Kidney epithelial cell (primary cell): ENCODE results near the gene ENTR1. TPM values are rescaled to one million over a fixed set of nuclear protein-coding genes. Genes with fewer than 3 reads are reported as not detected.

Experiments used
- DNase-seq: peaks from one replicate; pipeline ENCODE4 v3.0.0-alpha.2; 2010; ENCODE audit warnings: low read depth
- H3K27me3 ChIP-seq: 2 replicates; pipeline ENCODE4 v1.6.0; 2011; ENCODE audit warnings: low read length; ENCODE audit not compliant: control insufficient read depth, insufficient read depth
- H3K36me3 ChIP-seq: 2 replicates; pipeline ENCODE4 v1.5.1; 2011; ENCODE audit warnings: low read length; ENCODE audit not compliant: control insufficient read depth, insufficient read depth
- H3K4me3 ChIP-seq: 2 replicates; pipeline ENCODE4 v1.5.1; 2011; ENCODE audit warnings: low read depth, mild to moderate bottlenecking, control low read depth, low read length
- CTCF ChIP-seq: IDR thresholded peaks from 2 replicates; pipeline ENCODE4 v1.5.1; 2011; ENCODE audit warnings: mild to moderate bottlenecking, moderate library complexity, low read length, control low read depth, inconsistent platforms; ENCODE audit not compliant: insufficient read depth, poor library complexity, severe bottlenecking
- total RNA-seq: library from RNA; depleted of rRNA; stranded (reverse); fragments of >200 nt; gene quantifications from 2 replicates; pipeline ENCODE4 v1.2.3, GENCODE V29; 2015

ENTR1 gene
- total RNA-seq, 1 donor from 2014 or later = 71.4 TPM

DNA sequence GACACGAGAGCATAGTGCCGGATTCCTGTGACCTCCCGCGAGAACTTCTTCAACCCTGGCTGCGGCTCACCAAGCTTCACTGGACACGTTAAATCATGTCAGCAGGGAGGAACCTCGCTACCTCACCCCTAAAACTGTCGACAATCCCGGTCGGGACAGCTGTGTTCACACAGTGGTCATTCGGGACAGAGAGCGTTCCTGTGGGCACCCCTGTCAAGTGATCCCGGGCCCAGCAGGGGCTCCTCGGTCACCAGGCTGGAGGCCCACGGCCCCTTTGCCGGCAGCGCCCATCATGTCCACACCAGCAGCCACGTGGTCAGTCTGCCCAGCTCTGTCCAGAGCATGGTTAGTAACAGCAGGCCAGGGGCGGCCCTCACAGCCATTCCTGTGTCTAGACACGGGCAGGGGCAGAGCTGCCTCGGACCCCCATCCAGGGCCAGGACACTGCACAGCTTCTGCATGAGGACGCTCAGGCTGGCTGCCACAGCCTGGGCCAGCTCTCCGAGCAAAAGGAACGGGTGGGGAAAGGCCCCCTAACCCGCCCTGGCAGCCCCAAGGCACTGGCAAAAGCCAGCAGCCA, 25.7 kb upstream of the ENTR1 start:
- no peak for TF ChIP-seq CTCF
- peaks cover 3% of the 10 kb centered on the region for H3K36me3 ChIP-seq
- H3K27me3 ChIP-seq = no peaks in the 10 kb centered on the region
- no peak for DNase-seq
- H3K4me3 ChIP-seq = no peak overlapping the region

DNA sequence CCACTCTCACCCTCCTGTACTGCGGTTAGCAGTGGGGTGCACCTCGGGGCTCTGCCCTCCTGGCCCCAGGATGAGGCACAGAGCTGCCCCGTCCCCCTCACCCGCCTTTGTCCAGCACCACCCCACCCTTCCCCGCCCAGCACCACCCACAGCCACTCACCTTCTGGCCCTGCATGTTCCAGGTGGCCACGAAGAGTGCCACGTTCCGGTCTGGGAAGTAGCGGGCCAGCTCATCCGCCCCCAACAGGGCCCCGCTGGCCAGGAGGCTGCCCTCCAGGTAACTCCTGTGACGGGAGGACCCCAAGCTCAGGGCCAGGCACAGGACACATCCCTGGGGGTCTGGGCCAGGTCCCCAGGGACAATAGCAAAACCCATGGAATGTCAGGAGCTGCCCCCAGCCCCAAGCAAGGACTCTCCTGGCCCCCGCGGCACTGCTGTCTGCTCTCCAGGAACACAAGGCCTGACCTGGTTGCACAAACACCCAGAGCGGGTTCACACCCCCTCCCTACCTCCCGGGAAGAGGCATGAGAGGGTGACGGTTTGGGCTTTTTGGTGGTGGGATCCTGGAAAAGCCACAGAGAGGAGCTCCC, 24.3 kb upstream of the ENTR1 start:
- Histone ChIP-seq H3K27me3 (no peaks in the 10 kb centered on the region), H3K4me3 (no peak overlapping the region), H3K36me3 (no peaks in the 10 kb centered on the region)
- no peak for DNase-seq
- no peak for TF ChIP-seq CTCF

DNA sequence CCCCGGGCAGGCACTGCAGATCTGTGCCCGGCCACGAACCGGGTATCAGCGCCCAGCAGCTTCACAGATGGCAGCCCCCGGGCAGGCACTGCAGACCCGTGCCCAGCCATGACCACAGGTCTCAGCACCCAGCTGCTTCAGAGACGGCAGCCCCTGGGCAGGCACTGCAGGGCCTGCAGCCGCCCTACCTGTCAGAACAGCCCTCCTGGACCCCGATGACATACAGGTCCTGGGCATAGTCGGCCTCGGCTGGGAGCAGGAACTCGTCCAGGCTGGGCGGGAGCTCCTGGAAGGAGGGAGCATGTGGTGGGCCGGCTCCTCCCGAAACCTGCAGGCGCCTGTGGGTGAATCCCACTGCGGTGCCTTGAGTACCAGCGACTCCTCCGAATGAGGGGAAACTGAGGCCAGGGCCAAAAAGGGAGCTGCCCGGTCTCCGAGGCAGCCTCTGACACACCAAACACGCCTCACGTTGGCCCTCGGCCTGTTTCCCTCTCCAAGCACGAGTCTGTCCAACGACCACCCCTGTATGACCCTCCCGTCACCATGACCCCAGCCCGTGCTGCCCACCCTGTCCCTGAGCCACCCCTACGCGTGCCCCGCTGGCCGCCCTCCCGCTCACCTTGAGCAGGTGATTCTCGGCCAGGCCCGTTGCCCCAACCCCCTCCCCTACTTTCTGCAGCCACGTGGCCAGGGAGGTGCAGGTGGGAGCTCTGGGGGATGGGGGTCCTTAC, 23.6 kb upstream of the ENTR1 start:
- H3K36me3 ChIP-seq = no peaks in the 10 kb centered on the region
- no peak overlapping the region for H3K4me3 ChIP-seq

DNA sequence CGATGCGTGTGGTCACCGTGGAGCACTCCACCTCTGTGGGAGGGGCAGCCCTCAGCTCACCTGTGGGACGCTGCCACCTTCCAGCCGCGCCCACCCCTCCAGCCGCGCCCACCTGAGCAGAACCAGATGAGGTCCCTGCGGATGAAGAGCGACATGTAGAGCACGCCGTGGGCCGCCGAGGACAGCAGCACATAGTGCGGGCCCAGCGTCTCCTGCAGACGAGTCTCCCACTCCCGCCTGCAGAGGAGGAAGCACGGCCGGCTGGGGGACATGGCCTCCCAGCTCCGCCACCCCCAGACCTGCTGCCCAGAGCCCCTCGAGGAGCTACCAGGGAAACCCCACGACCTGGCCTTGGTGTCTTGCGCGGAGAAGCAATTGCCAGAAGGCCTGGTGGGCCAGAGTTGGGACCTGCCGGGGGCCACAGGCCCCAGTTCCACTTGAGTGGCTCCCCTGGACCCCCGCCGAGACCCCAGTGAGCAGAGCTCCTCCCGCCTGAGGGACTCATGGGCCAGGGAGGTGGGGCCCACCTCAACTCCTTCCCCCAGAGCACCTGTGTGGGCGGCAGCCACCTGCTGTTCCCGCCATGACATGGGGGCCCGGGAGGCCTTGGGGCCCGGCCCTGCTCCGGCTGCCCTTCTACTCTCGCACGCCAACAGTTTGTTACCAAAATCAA, 22.8 kb upstream of the ENTR1 start:
- Histone ChIP-seq H3K4me3 (no peak overlapping the region), H3K27me3 (no peaks in the 10 kb centered on the region), H3K36me3 (peaks cover 1% of the 10 kb centered on the region)
- no peak for TF ChIP-seq CTCF
- no peak for DNase-seq

More for the DNA sequence above, 23.6 kb upstream of the ENTR1 start:
- no peak for TF ChIP-seq CTCF
- no peak for DNase-seq
- no peaks in the 10 kb centered on the region for H3K27me3 ChIP-seq

DNA sequence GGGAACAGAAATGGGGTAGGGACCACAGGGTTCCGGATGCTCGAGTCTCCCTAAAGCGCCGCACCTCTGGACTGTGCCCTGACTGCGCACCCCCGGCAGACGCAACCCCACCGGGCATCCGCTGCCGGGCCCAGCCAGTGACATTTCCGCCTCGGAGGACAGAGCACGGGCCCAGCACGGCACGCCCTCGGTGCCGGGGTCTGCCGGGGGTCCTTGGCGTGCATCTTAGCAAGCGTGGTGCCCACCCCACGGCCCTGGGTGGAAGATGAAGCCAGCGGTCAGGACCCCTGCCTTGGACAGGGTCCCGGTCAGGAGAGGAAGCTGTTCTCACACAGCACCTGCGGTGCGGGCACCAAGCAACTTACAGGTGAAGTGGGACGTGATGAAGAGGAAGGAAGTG, 22.2 kb upstream of the ENTR1 start:
- DNase-seq = no peak
- H3K4me3 ChIP-seq = no peak overlapping the region
- TF ChIP-seq CTCF = no peak
- H3K36me3 ChIP-seq = peaks cover 1% of the 10 kb centered on the region
- no peaks in the 10 kb centered on the region for H3K27me3 ChIP-seq
